Stimulated activated CD4-positive, alpha-beta T cell treated with anti-CD3 and anti-CD28 coated beads, TNF-alpha, amount 100 ng/mL, for 24 hours (primary cell): ENCODE results near the gene ACTG2.
"Not testable (repeated sequence)": the region's sequence is repeated elsewhere in the genome, so short reads cannot be mapped to it uniquely, and the experiment has no call there.

ENCODE experiments used
- DNase-seq, 3 experiments: peaks; one replicate each; pipeline ENCODE4 v3.0.0-alpha.2; 2020; ENCODE audit warnings: low read depth in 3 of 3

The ACTG2 gene

GRCh38 chr2:73893764-73894474, 1.1 kb downstream of the ACTG2 start:
- no peak for DNase-seq

- DNase-seq: no peak
Measured at GRCh38 chr2:73894475-73894850, 1.7 kb downstream of the ACTG2 start.

DNA sequence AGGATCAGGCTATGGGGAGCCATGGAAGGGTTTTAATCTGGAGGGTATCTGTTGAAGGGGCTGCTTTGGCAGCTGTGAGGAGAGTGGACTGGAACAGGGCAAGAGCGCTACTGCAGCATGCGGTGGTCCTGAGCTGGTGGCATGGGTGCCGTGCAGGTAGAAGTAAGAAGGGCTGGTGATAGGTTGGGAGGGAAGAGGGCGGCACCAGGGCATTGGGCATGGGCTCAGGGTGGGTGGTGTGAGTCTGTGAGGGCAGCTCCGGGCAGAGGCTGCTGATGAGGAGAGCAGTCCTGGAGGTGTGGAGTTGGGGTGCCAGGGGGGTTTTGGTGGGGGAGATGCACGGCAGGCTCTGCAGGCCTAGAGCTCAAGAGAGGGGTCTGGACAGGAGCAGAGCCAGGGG, 2.1 kb downstream of the ACTG2 start:
- DNase-seq: no peak

DNA sequence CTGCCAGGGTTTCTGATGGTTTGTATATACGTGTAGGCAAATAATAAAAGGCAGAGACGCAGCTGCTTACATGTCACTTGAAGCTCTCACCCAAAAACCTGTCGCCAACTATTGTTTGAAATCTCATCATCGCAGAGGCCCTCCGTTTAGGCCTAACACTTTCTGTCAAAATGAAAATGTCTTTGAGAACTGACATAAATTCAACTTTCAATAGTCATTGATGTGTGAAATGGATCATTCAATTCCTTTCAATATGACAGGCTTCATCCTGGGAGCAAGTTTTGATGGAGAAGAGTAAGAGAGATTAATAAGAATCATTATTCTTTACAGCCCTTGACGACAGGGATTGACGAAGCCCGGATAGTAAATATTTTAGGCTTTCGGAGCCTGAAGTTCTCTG, 2.7 kb downstream of the ACTG2 start:
- DNase-seq: no peak

DNA sequence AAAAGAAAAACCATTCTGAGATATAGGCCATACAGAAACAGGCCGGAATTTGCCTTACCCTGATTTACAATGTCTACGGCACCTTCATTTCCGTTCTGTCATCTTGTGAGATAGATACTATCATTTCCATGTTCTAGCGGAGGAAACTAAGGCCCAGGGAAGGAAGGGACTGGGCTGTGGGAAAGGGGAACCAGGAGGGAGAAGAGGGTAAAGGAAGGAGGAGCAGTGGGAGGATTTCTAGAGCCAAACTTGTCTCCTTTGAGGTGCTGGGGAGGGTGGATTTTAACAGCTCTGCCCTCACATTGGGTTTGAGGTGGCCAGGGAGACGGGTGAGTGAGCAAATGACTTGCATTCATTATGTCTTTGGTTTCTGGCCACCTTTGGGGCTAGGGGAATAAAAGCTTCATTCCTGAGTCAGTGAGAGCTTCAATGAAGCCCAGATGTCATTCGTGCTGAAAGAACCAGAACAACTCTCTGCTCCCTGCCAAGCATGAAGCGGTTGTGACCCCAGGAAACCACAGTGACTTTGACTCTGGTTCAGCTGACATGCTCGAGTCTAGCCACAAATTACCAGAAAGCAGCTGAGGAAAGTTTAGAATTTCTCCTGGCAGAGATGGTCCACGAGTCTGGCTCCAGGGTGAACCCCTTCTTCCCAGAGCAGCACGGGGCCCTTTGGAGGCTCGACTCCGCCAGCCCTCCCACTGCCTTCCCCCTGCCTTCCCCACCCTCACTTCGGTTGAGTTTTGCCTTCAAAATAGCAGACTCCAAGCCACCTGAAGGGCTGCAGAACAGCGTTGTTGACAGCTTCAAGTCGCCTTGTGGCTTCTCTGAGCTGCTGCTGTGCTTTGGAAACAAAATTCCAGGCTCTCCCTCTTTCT, 3.8 kb downstream of the ACTG2 start:
- DNase-seq: peak in 1 of 3 experiments; percentile 29

DNA sequence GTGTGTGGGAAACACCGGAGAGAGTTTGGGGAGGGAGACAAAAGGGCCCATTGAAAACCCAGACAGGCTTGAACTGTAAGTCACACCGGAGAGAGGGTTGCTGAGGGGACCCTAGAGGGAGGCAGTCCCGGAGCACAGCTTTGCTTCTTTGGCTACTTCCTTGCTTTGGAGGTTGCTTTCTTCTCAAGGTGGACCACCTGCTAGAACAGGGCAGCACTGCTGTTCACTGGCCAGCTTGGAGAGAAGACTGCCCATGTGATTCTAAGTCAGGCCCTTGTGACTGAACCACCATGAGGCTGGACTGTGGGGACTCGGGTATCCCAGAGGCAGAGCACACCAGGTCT, 4.4 kb downstream of the ACTG2 start:
- no peak for DNase-seq

- no peak for DNase-seq
Measured at GRCh38 chr2:73897934-73898333, 5.1 kb downstream of the ACTG2 start.

DNA sequence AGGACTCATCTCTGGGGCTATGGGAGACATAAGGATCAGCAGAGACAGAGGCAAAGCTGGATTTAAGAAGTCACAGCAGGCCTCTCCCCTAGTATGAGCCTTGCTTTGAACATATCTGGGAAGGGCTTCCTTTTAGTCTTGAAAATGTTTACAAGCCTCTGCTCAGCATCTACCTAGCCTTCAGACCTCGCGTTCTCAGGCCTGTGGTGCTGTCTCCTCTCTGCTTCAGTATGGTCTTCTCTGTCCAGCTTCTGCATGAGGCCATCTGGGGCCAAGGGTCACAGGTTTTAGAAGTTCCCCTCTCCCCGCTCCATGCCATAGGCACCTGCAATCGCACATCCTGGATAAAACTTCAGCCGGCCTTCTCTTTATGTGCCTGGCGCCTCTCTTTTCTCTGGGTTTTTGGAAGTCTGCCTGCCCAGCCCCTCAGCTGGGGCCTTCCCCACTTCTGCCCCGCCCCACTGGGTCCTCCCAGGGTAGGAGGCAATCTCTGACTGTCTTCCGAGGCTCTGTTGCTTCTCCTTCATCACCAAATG, 7.1 kb downstream of the ACTG2 start:
- no peak for DNase-seq

GRCh38 chr2:73901143-73901542, 8.3 kb downstream of the ACTG2 start:
- DNase-seq: no peak

DNA sequence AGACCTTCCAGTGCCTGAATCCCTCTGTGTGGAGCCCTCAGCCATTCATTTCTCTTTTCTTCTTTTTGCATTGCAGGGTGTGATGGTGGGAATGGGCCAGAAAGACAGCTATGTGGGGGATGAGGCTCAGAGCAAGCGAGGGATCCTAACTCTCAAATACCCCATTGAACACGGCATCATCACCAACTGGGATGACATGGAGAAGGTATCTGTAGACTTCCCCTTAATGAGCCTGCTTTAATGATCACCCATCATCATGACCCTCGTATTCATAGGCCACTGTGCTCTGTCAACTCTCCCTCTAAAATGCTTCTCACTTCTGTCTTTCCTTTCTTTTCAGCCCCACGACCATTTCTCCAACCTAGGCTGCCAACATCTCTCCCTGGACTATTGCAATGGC, 9.5 kb downstream of the ACTG2 start:
- DNase-seq: no peak

- DNase-seq: no peak
Measured at GRCh38 chr2:73903313-73903712, 10.5 kb downstream of the ACTG2 start.

DNA sequence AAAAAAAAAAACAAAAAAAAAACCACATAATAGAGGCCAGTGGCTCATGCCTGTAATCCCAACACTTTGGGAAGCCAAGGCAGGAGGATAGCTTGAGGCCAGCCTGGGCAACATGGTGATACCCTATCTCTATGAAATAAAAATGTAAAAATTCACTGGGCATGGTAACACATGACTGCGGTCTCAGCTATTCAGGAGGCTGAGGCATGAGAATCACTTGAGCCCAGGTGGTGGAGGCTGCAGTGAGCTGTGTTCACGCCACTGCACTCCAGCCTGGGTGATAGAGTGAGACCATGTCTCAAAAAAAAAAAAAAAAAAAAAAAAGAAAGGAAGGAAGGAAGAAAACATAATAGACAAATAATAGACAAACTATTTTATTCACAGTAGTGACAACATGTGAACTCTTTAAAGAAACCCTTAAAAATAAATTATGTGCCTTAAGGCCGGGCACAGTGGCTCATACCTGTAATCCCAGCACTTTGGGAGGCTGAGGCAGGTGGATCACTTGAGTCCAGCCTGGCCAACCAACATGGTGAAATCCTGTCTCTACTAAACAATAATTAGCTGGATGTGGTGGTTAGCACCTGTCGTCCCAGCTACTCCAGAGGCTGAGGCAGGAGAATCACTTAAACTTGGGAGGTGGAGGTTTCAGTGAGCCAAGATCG, 11.3 kb downstream of the ACTG2 start:
- DNase-seq: not testable (repeated sequence)

- no peak for DNase-seq
Measured at GRCh38 chr2:73904952-73905351, 12.1 kb downstream of the ACTG2 start.

DNA sequence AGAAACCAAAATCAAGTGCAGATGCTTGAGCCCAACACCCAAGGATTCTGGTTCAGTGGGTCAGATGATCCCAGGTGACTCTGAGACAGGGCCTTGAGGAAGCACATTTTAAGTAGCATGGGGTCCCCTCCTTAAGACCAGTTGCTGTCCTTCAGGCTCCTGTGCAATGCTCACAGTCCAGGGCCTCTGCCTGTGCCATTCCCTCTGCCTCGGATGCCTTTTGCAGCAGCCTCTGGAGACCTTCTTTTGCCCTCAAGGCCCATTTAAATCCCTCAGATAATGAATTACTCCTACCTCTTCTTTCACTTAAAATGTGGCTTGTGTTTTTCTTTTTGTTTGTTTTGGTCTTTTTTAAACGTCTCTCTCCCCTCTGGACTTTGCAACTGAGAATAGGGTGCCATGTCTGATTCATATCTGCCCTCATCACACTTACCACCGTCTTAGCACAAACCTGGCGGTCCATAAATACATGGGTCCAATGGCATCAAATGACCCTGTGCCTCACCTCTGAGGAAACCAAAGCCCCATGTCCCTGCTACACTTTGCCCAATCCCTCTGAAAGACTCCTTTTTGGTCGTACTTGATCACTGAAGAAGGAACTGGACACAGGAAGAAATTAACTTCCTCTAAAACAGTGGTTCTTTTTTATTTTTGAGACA, 14.2 kb downstream of the ACTG2 start:
- DNase-seq: no peak

- DNase-seq: peak in 2 of 3 experiments; percentile 23 to 29
Measured at GRCh38 chr2:73907840-73908452, 15.1 kb downstream of the ACTG2 start.

DNA sequence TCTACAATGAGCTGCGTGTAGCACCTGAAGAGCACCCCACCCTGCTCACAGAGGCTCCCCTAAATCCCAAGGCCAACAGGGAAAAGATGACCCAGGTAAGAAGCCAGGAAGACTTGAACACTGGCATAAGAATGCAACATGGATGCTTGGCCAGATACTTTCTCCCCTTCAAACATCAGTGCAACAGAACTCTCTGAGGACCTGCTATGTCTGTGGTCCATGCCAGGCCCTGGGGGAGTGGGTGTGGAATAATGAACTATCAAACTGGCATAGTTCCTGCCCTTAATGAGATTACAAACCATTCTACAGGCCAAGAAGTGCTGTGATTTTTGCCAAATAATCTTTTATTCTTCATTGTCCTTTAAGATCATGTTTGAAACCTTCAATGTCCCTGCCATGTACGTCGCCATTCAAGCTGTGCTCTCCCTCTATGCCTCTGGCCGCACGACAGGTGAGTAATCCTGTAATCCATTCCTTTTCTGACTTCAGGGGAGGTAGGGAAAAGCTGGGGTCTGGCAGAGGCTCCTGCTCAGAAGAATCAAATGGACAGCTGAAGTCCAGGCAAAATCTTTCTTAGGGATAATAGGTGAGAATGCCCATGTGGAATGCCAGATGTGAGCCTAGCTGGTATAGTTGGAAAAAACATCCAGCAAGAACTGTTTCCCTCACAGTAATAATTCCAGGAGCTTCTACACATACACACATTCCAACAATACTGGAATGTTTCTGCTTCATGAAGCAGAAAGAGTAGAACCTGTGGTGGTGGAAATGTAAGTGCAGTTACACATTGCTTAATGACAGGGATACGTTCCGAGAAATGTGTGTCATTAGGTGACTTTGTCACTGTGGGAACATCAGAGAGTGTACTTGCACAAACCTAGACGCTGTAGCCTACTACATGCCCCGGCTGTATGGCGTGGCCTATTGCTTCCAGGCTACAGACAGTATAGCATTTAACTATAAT, 16.2 kb downstream of the ACTG2 start:
- no peak for DNase-seq

- DNase-seq: no peak
Measured at GRCh38 chr2:73910873-73911547, 18.2 kb downstream of the ACTG2 start.

DNA sequence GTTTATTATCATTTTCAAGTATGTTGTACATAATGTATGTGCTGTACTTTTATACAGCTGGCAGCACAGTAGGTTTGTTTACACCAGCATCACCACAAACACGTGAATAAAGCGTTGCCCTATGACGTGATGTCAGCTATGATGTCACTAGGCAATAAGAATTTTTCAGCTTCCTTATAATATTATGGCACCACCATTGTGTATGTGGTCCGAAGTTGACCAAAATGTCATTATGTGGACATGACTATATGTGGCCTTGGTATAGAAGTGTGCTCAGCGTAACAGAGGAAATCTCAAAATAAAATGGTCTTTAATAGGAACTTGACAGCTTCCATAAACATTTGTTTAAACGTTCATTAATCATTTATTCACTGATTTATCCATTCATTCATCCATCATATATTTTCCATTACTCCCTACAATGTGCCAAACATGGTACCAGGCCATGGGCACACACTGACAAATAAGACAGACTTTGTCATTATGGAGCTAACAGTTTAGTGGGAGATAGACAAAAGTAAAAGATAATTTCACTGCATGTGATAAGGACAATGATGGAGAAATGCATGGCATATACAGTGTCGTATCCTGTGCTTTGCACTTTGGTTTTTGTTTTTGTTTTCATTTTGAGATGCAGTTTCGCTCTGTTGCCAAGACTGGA, 18.9 kb downstream of the ACTG2 start:
- no peak for DNase-seq

GRCh38 chr2:73913414-73914054, 20.7 kb downstream of the ACTG2 start:
- no peak for DNase-seq
